Esophagus muscularis mucosa (tissue), 3 donors: ENCODE results near the gene ASB10.

Source experiments
- EP300 ChIP-seq: sonication (generic); formaldehyde crosslinking; IDR thresholded peaks from one replicate; pipeline ENCODE4 v1.6.1; 2017; ENCODE audit warnings: antibody characterized with exemption
- TF ChIP-seq, protein P1 (sequence below), 3 experiments: fragments of 200-600 bp in 2 of 3; fragments of 450-650 bp in 1 of 3; sonication (generic) in 2 of 3; IDR thresholded peaks; one replicate each; pipeline ENCODE4 v1.5.1; 2017 to 2019; ENCODE audit warnings: antibody characterized with exemption in 3 of 3, mild to moderate bottlenecking in 2 of 3, moderate library complexity in 1 of 3

DNA sequence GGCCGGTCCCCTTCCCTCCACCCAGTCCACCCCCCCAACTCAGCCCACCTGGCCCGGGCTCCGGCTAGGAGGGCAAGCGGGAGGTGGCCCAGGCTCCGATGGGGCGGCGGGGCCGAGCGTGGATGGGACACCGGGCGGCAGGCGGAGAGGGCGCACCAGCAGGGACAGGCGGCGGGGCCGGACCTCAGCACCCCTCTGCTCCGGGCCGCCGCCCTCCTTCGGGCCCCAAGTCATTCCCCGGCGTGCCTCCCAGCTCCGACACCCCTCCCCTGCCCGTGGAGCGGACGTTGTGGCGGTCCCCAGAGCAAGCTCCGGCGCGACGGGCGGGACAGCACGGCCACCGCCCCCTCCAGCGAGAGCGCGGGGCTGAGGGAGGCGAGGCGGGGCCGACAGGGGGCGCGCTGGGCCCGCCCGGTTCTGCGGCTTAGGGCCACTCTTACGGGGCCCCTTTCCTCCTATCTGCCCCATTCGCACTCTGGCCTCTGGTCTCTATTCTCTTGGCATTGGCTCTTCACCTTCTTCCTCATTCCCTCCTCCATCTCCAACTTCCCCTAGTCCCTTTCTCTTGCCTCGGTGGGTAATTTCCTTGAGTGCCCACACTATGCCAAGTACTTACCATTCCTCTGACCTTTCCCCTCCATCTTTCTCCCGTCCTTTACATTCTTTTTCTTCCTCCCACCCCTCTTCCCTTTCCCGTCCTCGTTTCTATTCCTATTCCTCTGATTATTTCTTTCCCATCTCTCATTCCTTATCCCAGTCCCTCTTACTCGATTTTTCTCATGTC is 18.9 kb downstream of the ASB10 start:
- TF ChIP-seq, protein P1, sequence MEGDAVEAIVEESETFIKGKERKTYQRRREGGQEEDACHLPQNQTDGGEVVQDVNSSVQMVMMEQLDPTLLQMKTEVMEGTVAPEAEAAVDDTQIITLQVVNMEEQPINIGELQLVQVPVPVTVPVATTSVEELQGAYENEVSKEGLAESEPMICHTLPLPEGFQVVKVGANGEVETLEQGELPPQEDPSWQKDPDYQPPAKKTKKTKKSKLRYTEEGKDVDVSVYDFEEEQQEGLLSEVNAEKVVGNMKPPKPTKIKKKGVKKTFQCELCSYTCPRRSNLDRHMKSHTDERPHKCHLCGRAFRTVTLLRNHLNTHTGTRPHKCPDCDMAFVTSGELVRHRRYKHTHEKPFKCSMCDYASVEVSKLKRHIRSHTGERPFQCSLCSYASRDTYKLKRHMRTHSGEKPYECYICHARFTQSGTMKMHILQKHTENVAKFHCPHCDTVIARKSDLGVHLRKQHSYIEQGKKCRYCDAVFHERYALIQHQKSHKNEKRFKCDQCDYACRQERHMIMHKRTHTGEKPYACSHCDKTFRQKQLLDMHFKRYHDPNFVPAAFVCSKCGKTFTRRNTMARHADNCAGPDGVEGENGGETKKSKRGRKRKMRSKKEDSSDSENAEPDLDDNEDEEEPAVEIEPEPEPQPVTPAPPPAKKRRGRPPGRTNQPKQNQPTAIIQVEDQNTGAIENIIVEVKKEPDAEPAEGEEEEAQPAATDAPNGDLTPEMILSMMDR (IDR thresholded peaks at IDR 0.05), result peak; percentile 40 to 65 (median 41)
- TF ChIP-seq EP300, result no peak
